ENCODE data around the gene ZNF296. TPM values are rescaled to one million over a fixed set of nuclear protein-coding genes. Genes with fewer than 3 reads are reported as not detected.

Gene ZNF296
- under 1 TPM in 5 of 6 experiments, not detected in 1; 0.16 to 0.47 (median 0.35) TPM for total RNA-seq
- long read RNA-seq: 0 reads

DNA sequence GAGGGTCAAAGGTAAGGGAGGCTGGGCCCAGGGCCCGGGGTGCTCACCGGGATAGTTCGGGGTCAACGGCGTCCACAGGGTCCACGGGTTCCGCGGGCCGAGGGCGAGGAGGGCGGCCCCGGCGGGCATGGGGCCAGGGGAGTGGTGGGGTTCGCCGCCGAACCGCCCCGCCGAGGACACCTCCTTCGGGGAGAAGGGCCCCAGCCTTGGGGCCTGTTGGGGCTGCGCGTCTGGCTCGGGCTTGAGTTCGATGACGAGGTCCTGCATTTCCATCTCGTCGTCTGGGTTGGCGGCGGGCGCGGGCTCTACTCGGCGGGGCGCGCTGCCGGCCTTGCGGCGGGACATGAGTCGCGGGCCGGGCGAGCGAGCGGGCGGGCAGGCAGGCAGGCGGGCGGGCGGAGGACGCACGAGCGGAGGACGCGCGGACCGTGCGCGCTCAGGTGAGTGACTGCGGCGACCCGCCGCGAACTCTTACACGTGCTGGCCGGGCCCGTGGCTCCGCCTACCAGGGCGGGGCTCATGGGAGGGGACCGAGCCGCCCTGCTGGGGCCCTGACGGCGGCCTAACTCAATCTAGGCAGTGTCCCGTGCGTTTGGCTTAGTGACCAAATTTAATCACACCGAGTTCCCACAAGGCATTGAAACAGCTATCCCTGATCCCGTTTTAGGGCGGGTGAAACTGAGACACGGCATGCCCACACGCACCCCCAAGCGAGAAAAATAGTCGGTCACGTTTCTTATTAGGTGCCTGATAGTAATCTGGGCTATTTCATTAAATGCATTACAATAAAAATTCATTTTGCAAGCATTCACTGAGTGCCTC lies at the start of gene ZNF296:
Gene ZNF296, minus strand, starts transcription at position 450 of the 822 bp plus-strand sequence. Its CDS starts 105 bp downstream, at position 345.
- Histone ChIP-seq H3K27me3 (no peaks in the 10 kb centered on the region), H3K36me3 (peaks cover 0 to 5% (median 0%) of the 10 kb centered on the region in 4 donors), H3K27ac (peak within 1 kb of the TSS in 1 of 3 donors; percentile 29), H3K4me1 (peaks cover 0 to 29% (median 5%) of the 10 kb centered on the region in 4 donors), H3K9me3 (no peaks in the 10 kb centered on the region), H3K4me3 (peak within 1 kb of the TSS; percentile 24 to 56 (median 38))
- intact Hi-C loops (cut with DNase I): no loop called here
- TF ChIP-seq, protein P1, sequence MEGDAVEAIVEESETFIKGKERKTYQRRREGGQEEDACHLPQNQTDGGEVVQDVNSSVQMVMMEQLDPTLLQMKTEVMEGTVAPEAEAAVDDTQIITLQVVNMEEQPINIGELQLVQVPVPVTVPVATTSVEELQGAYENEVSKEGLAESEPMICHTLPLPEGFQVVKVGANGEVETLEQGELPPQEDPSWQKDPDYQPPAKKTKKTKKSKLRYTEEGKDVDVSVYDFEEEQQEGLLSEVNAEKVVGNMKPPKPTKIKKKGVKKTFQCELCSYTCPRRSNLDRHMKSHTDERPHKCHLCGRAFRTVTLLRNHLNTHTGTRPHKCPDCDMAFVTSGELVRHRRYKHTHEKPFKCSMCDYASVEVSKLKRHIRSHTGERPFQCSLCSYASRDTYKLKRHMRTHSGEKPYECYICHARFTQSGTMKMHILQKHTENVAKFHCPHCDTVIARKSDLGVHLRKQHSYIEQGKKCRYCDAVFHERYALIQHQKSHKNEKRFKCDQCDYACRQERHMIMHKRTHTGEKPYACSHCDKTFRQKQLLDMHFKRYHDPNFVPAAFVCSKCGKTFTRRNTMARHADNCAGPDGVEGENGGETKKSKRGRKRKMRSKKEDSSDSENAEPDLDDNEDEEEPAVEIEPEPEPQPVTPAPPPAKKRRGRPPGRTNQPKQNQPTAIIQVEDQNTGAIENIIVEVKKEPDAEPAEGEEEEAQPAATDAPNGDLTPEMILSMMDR (IDR thresholded peaks at IDR 0.05): no peak
- TF ChIP-seq POLR2A (IDR thresholded peaks at IDR 0.05): peak; percentile 46
- ATAC-seq (peak; percentile 75 to 88 (median 84)), DNase-seq (peak; percentile 83 to 90 (median 90))
- 5% methylated on average over 8 of the region's 81 CpGs for WGBS (ENCODE audit: insufficient coverage, low coverage, low lambda C conversion rate, missing lambda C conversion rate)

DNA sequence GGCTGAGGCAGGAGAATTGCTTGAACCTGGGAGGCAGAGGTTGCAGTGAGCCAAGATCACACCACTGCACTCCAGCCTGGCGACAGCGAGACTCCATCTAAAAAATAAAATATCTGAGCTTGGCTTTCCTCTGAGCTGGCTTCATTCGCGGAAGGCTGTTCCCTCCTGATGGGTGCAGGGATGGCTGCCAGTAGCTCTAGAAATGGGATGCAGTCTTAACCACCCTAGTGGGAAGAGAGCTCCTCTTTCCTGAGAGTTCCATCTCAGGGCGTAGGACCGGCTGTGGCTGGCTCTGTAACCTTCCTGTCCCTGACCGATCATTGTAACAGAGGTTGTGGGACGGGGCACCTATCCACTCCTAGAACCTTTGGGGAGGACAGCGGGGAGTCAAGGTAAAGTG lies 49.1 kb upstream of the ZNF296 start:
- Histone ChIP-seq H3K4me1 (no peaks in the 10 kb centered on the region), H3K9me3 (no peaks in the 10 kb centered on the region), H3K27me3 (no peaks in the 10 kb centered on the region), H3K27ac (no peak overlapping the region), H3K4me3 (no peak overlapping the region), H3K36me3 (no peaks in the 10 kb centered on the region)
- intact Hi-C loops (cut with DNase I): no loop called here
- TF ChIP-seq, protein P1 (IDR thresholded peaks at IDR 0.05): no peak
- TF ChIP-seq POLR2A (IDR thresholded peaks at IDR 0.05): no peak
- no peak for DNase-seq
- no peak for ATAC-seq
- 93% methylated on average over 9 of the region's 9 CpGs for WGBS (ENCODE audit: insufficient coverage, low coverage, low lambda C conversion rate, missing lambda C conversion rate)

DNA sequence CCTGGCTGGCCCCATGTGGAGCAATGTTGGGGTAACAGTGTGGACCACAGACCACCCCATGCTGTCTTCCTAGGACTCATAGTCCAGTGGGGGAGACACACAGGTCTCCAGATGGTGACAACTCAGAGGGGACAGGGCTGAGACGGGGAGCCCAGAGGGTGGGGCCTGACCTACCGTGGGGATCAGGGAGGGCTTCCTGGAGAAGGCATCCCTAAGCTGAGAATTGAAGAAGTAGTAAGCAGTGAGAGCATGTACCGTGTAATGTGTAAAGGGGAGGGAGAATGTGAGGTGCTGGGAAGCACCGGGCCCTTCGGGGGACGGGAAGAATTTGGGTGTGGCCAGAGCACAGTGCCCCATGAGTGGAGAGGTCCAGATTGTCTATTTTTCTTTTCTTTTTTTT lies 47.7 kb upstream of the ZNF296 start:
- no peaks in the 10 kb centered on the region for H3K4me1 ChIP-seq
- DNase-seq: no peak
- WGBS (ENCODE audit: insufficient coverage, low coverage, low lambda C conversion rate, missing lambda C conversion rate): 92% methylated on average over 4 of the region's 6 CpGs

DNA sequence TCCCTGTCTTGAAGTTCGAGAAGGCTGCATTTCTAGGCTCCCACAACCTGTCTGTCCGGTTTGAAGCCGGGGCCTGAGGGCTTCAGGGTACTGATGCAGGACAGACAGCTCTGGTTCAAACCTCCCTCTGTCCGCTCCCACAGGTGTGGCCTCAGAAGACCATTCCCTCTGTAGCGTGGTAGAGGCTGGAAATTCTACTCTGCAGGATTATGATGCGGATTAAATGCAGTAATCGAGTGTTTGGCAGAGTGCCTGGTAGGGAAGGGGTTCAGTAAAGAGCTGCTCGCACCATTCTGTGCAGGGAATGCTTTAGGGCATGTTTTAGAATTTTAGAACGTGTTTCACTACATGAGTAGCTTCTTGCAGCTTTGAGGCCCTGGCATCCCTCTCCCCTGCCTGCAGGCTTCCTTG lies 47.2 kb upstream of the ZNF296 start:
- 76% methylated on average over 7 of the region's 9 CpGs for WGBS (ENCODE audit: insufficient coverage, low coverage, low lambda C conversion rate, missing lambda C conversion rate)
- Histone ChIP-seq H3K27ac (no peak overlapping the region), H3K4me3 (no peak overlapping the region), H3K9me3 (no peaks in the 10 kb centered on the region), H3K4me1 (no peaks in the 10 kb centered on the region), H3K36me3 (no peaks in the 10 kb centered on the region), H3K27me3 (no peaks in the 10 kb centered on the region)
- intact Hi-C loops (cut with DNase I): no loop called here
- TF ChIP-seq POLR2A (IDR thresholded peaks at IDR 0.05): no peak
- TF ChIP-seq, protein P1 (IDR thresholded peaks at IDR 0.05): no peak
- no peak for DNase-seq
- no peak for ATAC-seq

More for the DNA sequence above, 47.7 kb upstream of the ZNF296 start:
- ATAC-seq: no peak
- Histone ChIP-seq H3K27ac (no peak overlapping the region), H3K27me3 (no peaks in the 10 kb centered on the region), H3K4me3 (no peak overlapping the region), H3K9me3 (no peaks in the 10 kb centered on the region), H3K36me3 (no peaks in the 10 kb centered on the region)
- intact Hi-C loops (cut with DNase I): no loop called here
- TF ChIP-seq, protein P1 (IDR thresholded peaks at IDR 0.05): no peak
